Natural killer cell (primary cell): ENCODE results near the gene PNKP. TPM values are rescaled to one million over a fixed set of nuclear protein-coding genes. Genes with fewer than 3 reads are reported as not detected.

Source experiments
- ATAC-seq, 3 donors: fragments of 150-1000 bp in 2 of 3; fragments of 200-7000 bp in 1 of 3; cut with Tn5 transposase; 1 replicate in 1 of 3; 2 replicates in 2 of 3; pipeline ENCODE4 v1.10.0; 2021; ENCODE audit warnings: mild to moderate bottlenecking in 2 of 3, moderate library complexity in 2 of 3
- DNase-seq, 2 donors: peaks; one replicate each; pipeline versions ENCODE4 v3.0.0 to v3.0.0-alpha.2; 2013 to 2021; ENCODE audit warnings: mixed read lengths in 1 of 2
- H3K27ac ChIP-seq: one replicate; pipeline ENCODE4 v1.5.1; 2013; ENCODE audit warnings: mild to moderate bottlenecking, low read length
- H3K27me3 ChIP-seq: one replicate; pipeline ENCODE4 v1.6.1; 2013; ENCODE audit warnings: low read length; ENCODE audit not compliant: control insufficient read depth, insufficient read depth
- H3K36me3 ChIP-seq: one replicate; pipeline ENCODE4 v1.6.1; 2013; ENCODE audit warnings: low read length; ENCODE audit not compliant: control insufficient read depth, insufficient read depth
- H3K4me1 ChIP-seq: one replicate; pipeline ENCODE4 v1.6.1; 2013; ENCODE audit warnings: low read length; ENCODE audit not compliant: control insufficient read depth, insufficient read depth
- H3K4me3 ChIP-seq: one replicate; pipeline ENCODE4 v1.5.1; 2013; ENCODE audit warnings: low read length
- H3K9me3 ChIP-seq: one replicate; pipeline ENCODE4 v1.6.1; 2013; ENCODE audit warnings: low read length; ENCODE audit not compliant: control insufficient read depth, insufficient read depth
- H3K27ac Mint-ChIP-seq, 2 donors: one replicate each; pipeline ENCODE4 v1.8.0; 2022; ENCODE audit warnings: mild to moderate bottlenecking in 2 of 2, mixed read lengths in 2 of 2, moderate library complexity in 1 of 2
- H3K27me3 Mint-ChIP-seq, 2 donors: one replicate each; pipeline ENCODE4 v1.8.0; 2022; ENCODE audit warnings: low read depth in 2 of 2, mixed read lengths in 2 of 2
- H3K36me3 Mint-ChIP-seq: one replicate; pipeline ENCODE4 v1.8.0; 2022; ENCODE audit warnings: mixed read lengths
- H3K4me1 Mint-ChIP-seq, 2 donors: one replicate each; pipeline ENCODE4 v1.8.0; 2022; ENCODE audit warnings: mixed read lengths in 2 of 2
- H3K4me3 Mint-ChIP-seq: one replicate; pipeline ENCODE4 v1.8.0; 2022; ENCODE audit warnings: mild to moderate bottlenecking, moderate library complexity, mixed read lengths
- H3K9me3 Mint-ChIP-seq, 2 donors: one replicate each; pipeline ENCODE4 v1.8.0; 2022; ENCODE audit warnings: mixed read lengths in 2 of 2
- CTCF ChIP-seq: fragments of 200-600 bp; IDR thresholded peaks from one replicate; pipeline ENCODE4 v1.8.0; 2022; ENCODE audit warnings: antibody characterized with exemption
- WGBS: methylation state at CpG from one replicate; pipeline ENCODE4 v1.1.7; 2013; ENCODE audit warnings: missing lambda C conversion rate; ENCODE audit not compliant: insufficient coverage; 5-methylcytosine and 5-hydroxymethylcytosine counted together
- intact Hi-C: fragments of 100-400 bp; cut with micrococcal nuclease; formaldehyde crosslinking; loops from one replicate; pipeline ENCODE4 v1.14.2; 2022
- total RNA-seq, 4 donors: library from RNA; stranded (reverse); fragments of 120-200 nt in 1 of 4; gene quantifications; one replicate each; pipeline versions ENCODE4 v1.2.3 to v1.2.4, GENCODE V29; 2013 to 2022

The PNKP gene
- total RNA-seq, 3 donors from 2014 or later (not counting 1 experiment from before 2014, with no cell fraction given), result 228 to 253 (median 243) TPM

- no peaks in the 10 kb centered on the region for H3K9me3 ChIP-seq
- no peak for DNase-seq
- H3K4me1 ChIP-seq, result peaks cover 10% of the 10 kb centered on the region
- H3K27ac ChIP-seq, result no peak overlapping the region
- H3K36me3 ChIP-seq, result peaks cover 53% of the 10 kb centered on the region
- H3K4me1 Mint-ChIP-seq, result peaks cover 12 to 17% of the 10 kb centered on the region in 2 donors
- no peaks in the 10 kb centered on the region for H3K27me3 ChIP-seq
- H3K36me3 Mint-ChIP-seq, result no peaks in the 10 kb centered on the region
- no peak overlapping the region for H3K4me3 Mint-ChIP-seq
- no peaks in the 10 kb centered on the region for H3K9me3 Mint-ChIP-seq
- no peak for TF ChIP-seq CTCF
- no peak for ATAC-seq
- no peak overlapping the region for H3K4me3 ChIP-seq
- no peak overlapping the region for H3K27ac Mint-ChIP-seq
- WGBS, result 96% methylated on average over 14 of the region's 14 CpGs
- no peaks in the 10 kb centered on the region for H3K27me3 Mint-ChIP-seq
- intact Hi-C loops, result no loop called here
Measured at GRCh38 chr19:49882643-49883042, 15.3 kb upstream of the PNKP start.

GRCh38 chr19:49881672-49882394 is 14.5 kb upstream of the PNKP start:
- WGBS, result 96% methylated on average over 31 of the region's 31 CpGs
- ATAC-seq (no peak), DNase-seq (no peak)
- no peaks in the 10 kb centered on the region for H3K36me3 Mint-ChIP-seq
- peaks cover 12 to 17% of the 10 kb centered on the region in 2 donors for H3K4me1 Mint-ChIP-seq
- Histone ChIP-seq H3K4me1 (peaks cover 10% of the 10 kb centered on the region), H3K9me3 (no peaks in the 10 kb centered on the region), H3K36me3 (peaks cover 53% of the 10 kb centered on the region), H3K4me3 (no peak overlapping the region), H3K27ac (no peak overlapping the region), H3K27me3 (no peaks in the 10 kb centered on the region)
- H3K4me3 Mint-ChIP-seq, result no peak overlapping the region
- H3K27me3 Mint-ChIP-seq, result no peaks in the 10 kb centered on the region
- H3K27ac Mint-ChIP-seq, result no peak overlapping the region
- no peaks in the 10 kb centered on the region for H3K9me3 Mint-ChIP-seq
- intact Hi-C loops, result no loop called here
- TF ChIP-seq CTCF, result no peak

GRCh38 chr19:49881186-49881585 is 13.8 kb upstream of the PNKP start:
- Mint-ChIP-seq H3K27ac (no peak overlapping the region), H3K27me3 (no peaks in the 10 kb centered on the region), H3K36me3 (no peaks in the 10 kb centered on the region), H3K4me1 (peaks cover 12 to 17% of the 10 kb centered on the region in 2 donors), H3K9me3 (no peaks in the 10 kb centered on the region), H3K4me3 (no peak overlapping the region)
- Histone ChIP-seq H3K9me3 (no peaks in the 10 kb centered on the region), H3K4me3 (no peak overlapping the region), H3K4me1 (peaks cover 10% of the 10 kb centered on the region), H3K36me3 (peaks cover 53% of the 10 kb centered on the region), H3K27ac (no peak overlapping the region), H3K27me3 (no peaks in the 10 kb centered on the region)
- WGBS, result 97% methylated on average over 16 of the region's 17 CpGs
- intact Hi-C loops, result no loop called here
- TF ChIP-seq CTCF, result no peak
- DNase-seq (no peak), ATAC-seq (no peak)
